ENCODE data around the gene CDCA7.

Gene CDCA7

DNA sequence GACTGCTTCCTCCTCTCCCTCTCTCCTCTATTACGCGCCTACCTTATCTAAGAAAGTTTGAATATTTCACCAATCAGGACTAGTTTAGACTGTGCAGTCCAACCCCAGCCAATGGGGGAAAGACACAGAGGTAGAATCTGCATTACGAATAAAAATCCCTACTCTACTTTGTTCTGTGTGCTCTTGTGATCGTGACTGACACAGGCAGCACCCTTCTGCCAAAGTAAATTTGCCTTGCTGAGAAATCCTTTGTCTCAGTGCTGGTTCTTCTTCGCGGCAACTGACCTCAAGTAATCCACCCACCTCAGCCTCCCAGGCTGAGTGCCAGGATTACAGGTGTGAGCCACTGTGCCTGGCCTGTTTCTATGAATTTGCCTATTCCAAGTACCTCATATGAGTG is 8.6 kb upstream of the CDCA7 start:
- ATAC-seq = no peak
- TF ChIP-seq ZNF8 (CRISPR knock-in tag; IDR thresholded peaks at IDR 0.05) (no peak), CSDC2 (CRISPR knock-in tag; IDR thresholded peaks at IDR 0.05) (no peak), OSR1 (CRISPR knock-in tag; IDR thresholded peaks at IDR 0.05) (no peak), ZFP30 (CRISPR knock-in tag; IDR thresholded peaks at IDR 0.05) (no peak), ZNF565 (CRISPR knock-in tag; conservative IDR thresholded peaks at IDR 0.05; ENCODE audit: low read depth) (no peak), ZC3H10 (CRISPR knock-in tag; IDR thresholded peaks at IDR 0.05) (no peak), GLIS3 (CRISPR knock-in tag; IDR thresholded peaks at IDR 0.05) (no peak), ZFP3 (CRISPR knock-in tag; IDR thresholded peaks at IDR 0.05) (no peak), SNAI2 (CRISPR knock-in tag; IDR thresholded peaks at IDR 0.05) (no peak), ZNF70 (CRISPR knock-in tag; IDR thresholded peaks at IDR 0.05) (no peak), RARB (CRISPR knock-in tag; IDR thresholded peaks at IDR 0.05) (no peak)
- TF ChIP-seq, protein P1, sequence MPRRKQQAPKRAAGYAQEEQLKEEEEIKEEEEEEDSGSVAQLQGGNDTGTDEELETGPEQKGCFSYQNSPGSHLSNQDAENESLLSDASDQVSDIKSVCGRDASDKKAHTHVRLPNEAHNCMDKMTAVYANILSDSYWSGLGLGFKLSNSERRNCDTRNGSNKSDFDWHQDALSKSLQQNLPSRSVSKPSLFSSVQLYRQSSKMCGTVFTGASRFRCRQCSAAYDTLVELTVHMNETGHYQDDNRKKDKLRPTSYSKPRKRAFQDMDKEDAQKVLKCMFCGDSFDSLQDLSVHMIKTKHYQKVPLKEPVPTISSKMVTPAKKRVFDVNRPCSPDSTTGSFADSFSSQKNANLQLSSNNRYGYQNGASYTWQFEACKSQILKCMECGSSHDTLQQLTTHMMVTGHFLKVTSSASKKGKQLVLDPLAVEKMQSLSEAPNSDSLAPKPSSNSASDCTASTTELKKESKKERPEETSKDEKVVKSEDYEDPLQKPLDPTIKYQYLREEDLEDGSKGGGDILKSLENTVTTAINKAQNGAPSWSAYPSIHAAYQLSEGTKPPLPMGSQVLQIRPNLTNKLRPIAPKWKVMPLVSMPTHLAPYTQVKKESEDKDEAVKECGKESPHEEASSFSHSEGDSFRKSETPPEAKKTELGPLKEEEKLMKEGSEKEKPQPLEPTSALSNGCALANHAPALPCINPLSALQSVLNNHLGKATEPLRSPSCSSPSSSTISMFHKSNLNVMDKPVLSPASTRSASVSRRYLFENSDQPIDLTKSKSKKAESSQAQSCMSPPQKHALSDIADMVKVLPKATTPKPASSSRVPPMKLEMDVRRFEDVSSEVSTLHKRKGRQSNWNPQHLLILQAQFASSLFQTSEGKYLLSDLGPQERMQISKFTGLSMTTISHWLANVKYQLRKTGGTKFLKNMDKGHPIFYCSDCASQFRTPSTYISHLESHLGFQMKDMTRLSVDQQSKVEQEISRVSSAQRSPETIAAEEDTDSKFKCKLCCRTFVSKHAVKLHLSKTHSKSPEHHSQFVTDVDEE (CRISPR knock-in tag; IDR thresholded peaks at IDR 0.05) = no peak
- TF ChIP-seq, protein P2, sequence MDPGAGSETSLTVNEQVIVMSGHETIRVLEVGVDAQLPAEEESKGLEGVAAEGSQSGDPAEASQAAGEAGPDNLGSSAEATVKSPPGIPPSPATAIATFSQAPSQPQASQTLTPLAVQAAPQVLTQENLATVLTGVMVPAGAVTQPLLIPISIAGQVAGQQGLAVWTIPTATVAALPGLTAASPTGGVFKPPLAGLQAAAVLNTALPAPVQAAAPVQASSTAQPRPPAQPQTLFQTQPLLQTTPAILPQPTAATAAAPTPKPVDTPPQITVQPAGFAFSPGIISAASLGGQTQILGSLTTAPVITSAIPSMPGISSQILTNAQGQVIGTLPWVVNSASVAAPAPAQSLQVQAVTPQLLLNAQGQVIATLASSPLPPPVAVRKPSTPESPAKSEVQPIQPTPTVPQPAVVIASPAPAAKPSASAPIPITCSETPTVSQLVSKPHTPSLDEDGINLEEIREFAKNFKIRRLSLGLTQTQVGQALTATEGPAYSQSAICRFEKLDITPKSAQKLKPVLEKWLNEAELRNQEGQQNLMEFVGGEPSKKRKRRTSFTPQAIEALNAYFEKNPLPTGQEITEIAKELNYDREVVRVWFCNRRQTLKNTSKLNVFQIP (CRISPR knock-in tag; IDR thresholded peaks at IDR 0.05; ENCODE audit: borderline replicate concordance, low read depth) = no peak
- TF ChIP-seq, protein P3, sequence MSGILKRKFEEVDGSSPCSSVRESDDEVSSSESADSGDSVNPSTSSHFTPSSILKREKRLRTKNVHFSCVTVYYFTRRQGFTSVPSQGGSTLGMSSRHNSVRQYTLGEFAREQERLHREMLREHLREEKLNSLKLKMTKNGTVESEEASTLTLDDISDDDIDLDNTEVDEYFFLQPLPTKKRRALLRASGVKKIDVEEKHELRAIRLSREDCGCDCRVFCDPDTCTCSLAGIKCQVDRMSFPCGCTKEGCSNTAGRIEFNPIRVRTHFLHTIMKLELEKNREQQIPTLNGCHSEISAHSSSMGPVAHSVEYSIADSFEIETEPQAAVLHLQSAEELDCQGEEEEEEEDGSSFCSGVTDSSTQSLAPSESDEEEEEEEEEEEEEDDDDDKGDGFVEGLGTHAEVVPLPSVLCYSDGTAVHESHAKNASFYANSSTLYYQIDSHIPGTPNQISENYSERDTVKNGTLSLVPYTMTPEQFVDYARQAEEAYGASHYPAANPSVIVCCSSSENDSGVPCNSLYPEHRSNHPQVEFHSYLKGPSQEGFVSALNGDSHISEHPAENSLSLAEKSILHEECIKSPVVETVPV (CRISPR knock-in tag; IDR thresholded peaks at IDR 0.05) = no peak
- TF ChIP-seq, protein P4, sequence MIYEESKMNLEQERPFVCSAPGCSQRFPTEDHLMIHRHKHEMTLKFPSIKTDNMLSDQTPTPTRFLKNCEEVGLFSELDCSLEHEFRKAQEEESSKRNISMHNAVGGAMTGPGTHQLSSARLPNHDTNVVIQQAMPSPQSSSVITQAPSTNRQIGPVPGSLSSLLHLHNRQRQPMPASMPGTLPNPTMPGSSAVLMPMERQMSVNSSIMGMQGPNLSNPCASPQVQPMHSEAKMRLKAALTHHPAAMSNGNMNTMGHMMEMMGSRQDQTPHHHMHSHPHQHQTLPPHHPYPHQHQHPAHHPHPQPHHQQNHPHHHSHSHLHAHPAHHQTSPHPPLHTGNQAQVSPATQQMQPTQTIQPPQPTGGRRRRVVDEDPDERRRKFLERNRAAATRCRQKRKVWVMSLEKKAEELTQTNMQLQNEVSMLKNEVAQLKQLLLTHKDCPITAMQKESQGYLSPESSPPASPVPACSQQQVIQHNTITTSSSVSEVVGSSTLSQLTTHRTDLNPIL (CRISPR knock-in tag; IDR thresholded peaks at IDR 0.05; ENCODE audit: low read depth) = no peak

DNA sequence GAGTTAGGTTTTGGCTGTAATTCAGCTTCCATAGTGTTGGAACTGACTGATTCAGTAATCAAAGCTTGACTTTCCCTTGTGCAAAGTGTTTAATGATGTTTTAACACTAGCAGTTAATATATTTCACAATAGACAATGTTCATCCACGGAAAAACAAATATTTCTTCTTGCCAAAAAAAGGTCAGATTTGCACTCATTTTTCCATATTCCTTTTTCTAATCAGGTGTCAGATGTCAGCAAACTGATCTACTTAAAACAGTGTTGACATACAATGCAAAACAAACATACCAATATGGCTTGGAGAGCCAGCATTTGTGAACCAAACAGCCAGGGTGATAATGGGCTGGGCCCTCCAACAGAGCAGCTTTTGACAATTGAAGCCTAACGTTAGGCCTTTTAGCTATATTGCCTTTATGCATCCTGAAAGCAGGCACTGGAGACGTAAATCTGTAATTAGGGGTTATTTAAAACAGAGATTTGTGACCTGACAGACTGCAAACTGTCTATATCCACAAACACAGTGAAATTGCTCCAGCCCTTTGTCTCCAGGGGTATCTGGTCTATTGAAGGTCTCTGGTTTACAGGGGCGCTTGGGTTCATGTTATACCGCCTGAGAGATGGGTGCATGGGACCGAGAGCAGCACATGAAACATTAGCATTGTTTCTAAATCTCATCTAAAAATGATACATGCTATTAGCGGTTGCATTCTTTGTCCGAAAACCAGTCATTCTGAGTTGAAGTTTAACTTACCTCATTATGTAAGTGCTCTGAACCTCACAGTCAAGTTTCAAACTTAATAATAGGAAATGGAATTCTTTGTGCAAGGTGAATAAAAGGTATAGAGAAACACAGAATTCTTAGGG is 7.1 kb upstream of the CDCA7 start:
- ATAC-seq = no peak
- TF ChIP-seq, protein P5, sequence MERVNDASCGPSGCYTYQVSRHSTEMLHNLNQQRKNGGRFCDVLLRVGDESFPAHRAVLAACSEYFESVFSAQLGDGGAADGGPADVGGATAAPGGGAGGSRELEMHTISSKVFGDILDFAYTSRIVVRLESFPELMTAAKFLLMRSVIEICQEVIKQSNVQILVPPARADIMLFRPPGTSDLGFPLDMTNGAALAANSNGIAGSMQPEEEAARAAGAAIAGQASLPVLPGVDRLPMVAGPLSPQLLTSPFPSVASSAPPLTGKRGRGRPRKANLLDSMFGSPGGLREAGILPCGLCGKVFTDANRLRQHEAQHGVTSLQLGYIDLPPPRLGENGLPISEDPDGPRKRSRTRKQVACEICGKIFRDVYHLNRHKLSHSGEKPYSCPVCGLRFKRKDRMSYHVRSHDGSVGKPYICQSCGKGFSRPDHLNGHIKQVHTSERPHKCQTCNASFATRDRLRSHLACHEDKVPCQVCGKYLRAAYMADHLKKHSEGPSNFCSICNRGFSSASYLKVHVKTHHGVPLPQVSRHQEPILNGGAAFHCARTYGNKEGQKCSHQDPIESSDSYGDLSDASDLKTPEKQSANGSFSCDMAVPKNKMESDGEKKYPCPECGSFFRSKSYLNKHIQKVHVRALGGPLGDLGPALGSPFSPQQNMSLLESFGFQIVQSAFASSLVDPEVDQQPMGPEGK (CRISPR knock-in tag; IDR thresholded peaks at IDR 0.05; ENCODE audit: borderline replicate concordance) = no peak
- TF ChIP-seq PPARA (CRISPR knock-in tag; IDR thresholded peaks at IDR 0.05; ENCODE audit: borderline replicate concordance) (no peak), OSR1 (CRISPR knock-in tag; IDR thresholded peaks at IDR 0.05) (no peak), GLIS3 (CRISPR knock-in tag; IDR thresholded peaks at IDR 0.05) (no peak), BACH2 (CRISPR knock-in tag; IDR thresholded peaks at IDR 0.05; ENCODE audit: borderline replicate concordance) (no peak), SNAI2 (CRISPR knock-in tag; IDR thresholded peaks at IDR 0.05) (no peak), TOX (CRISPR knock-in tag; IDR thresholded peaks at IDR 0.05; ENCODE audit: borderline replicate concordance) (no peak), ISL1 (CRISPR knock-in tag; IDR thresholded peaks at IDR 0.05) (no peak), RARB (CRISPR knock-in tag; IDR thresholded peaks at IDR 0.05) (no peak), ZNF70 (CRISPR knock-in tag; IDR thresholded peaks at IDR 0.05) (no peak), TCF4 (CRISPR knock-in tag; IDR thresholded peaks at IDR 0.05; ENCODE audit: borderline replicate concordance) (no peak)
- TF ChIP-seq, protein P4 (CRISPR knock-in tag; IDR thresholded peaks at IDR 0.05; ENCODE audit: low read depth) = no peak
